Mesenteric fat pad (tissue), 1 donor: Measurements from ENCODE around the gene GAL. TPM values are rescaled to one million over a fixed set of nuclear protein-coding genes. Genes with fewer than 3 reads are reported as not detected.
A peak's percentile ranks its signal among the peaks of the same experiment; 100 is the strongest.

Experiments used
- DNase-seq: peaks from one replicate; pipeline ENCODE4 v3.0.0-alpha.2; 2020; ENCODE audit warnings: low spot score
- total RNA-seq: library from RNA; stranded (reverse); fragmentation: NEBNext Ultra II Directional; extraction: Animal tissue kit (Norgen Biotek cat#: 25700); gene quantifications from one replicate; pipeline ENCODE4 v1.2.1, GENCODE V29; 2021
- donor health status: DM: yes; HTN: yes; CAD: no.

GAL gene
- total RNA-seq, 1 donor from 2014 or later: 1.4 TPM

DNA sequence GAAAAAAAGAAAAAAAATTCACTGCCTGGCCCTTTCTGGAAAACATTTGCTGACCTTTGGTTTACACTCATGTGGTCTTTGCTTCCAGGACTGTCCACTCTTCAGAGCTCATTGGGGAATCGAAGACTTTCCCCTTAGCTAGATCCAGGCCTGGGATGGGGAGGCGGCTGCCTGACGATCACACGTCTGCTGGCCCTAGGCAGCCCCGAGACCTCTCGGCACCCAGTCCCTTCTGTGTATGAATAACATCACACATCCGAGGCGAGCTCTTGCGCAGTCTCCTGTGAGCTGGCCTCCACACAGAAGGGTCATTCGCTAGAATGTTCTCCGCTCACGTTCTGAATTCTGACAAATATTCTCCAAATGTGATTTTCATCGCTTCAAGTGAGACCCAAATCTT, 25.7 kb upstream of the GAL start:
- DNase-seq: no peak

DNA sequence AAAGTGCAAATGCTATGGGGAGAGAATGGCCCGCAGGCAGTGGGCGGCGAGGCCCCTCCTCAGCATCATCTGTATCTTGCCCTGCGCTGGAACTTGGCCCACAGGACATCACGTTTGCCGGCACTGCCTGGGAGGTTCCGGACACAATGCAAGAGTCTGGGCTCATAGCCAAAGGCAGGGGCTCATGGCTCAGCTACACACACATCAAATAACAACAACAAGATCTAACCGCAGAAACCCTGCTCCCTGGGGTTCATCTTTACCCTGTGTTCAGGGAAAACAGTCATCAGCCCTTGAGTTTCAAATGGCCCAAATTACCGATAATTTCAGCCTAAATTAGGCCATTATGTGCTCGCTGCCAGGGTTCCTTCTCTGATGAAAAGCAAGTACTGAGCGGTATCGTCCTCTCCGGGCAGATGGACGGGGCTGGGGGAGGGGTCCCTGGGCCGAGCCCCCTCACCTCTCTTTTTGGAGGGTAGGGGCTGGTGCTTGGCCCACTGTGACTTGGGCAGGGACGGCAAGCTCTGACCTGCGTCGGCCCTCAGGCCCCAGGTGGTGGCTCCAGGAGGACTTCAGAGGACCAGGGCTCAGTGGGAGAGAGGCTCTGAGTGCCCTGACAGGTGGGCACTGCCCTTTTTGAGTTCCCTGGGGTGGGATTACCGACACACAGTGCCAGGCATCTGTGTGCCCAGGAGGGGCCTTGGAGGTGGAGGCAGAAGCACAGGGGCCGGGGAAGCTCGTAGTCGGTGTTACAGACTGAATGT, 25.0 kb upstream of the GAL start:
- DNase-seq: no peak

DNA sequence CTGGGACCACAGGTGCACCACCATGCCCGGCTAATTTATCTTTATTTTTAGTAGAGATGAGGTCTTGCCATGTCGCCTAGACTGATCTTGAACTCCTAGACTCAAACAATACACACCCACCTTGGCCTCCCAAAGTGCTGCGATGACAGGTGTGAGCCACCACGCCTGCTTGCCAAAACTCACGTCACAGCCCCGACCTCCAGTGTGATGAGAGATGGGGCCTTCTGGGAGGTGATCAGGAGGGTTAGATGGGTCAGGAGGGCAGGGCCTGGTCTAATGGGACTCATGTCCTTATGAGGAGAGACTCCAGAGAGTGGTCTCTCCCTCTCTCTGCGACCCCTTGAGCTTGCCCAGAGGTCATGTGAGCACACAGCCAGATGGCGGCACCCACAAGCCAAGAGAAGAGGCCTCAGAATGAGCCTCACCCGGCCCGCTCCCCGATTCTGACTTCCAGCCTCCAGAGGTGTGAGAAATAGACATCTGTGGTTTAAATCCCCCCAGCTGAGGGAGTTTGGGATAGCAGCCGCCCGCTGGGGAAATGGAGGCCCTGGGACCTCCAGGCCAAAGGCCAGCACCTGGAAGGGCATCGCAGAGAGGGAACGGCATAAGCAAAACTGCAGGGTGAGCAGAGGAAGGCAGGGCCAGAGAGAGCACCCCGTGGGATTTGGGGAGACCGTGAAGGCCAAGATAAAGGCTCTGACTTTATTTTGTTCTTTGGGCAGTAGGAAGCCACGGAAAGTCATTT, 24.1 kb upstream of the GAL start:
- no peak for DNase-seq

DNA sequence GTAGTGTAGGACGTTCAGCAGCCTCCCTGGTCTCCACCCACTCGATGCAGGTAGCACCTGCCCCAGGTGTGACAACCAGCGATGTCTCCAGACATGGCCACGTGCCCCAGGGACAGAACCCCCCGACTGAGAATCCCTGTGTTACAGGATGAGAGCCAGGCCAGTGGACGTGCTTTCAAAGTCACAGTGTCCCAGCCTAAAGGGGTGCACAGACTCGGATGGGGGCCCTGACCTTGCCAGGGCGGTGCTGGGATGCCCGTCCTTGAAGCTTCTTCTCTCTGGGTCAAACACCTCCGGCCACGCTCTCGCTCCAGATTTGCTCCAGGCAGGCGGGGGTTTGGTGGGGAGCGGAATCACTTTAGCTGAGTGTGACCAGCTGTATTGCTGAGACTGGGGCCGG, 23.3 kb upstream of the GAL start:
- no peak for DNase-seq

DNA sequence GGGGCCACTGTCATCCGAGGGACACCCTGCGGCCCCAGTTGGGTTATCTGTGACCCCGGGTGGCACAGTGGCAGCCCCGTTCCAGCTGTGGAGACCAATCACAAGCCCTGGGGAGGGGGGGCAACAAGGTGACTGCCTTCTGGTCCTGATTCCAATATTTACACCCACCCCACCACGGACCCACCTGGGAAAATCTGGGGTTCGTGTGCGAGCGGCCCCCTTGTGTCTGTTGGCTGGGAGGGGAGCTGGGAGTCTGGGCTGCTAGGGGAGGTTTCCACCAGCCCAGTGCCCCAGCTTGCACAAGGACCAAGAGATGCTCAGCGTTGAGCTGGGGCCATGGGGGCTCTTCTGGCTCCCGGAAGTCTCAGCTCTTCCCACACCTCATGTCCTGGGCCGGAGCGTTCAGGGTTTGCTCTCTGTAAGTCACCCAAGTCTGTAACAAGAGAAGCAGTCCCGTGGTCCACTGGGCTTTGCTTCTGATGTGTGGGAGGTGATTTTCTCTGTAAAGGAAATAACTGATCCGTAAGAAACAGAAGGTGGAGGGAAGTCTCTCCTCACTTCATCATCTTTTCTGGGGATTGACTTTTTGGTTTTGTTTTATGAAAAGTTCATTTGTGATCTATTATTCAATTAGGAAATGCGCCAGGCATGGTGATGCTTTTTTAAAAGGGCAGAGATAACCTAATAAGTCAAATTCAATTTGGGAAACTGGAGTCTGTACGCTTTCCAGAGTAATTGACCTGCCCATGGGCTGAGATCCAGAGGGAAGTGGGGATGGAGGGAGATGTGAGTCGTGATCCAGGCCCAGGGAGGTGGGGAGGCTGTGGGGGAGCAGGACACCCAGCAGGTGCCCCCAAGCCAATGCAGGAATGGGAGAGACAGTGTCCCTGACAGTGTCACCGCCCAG, 22.4 kb upstream of the GAL start:
- DNase-seq: no peak

DNA sequence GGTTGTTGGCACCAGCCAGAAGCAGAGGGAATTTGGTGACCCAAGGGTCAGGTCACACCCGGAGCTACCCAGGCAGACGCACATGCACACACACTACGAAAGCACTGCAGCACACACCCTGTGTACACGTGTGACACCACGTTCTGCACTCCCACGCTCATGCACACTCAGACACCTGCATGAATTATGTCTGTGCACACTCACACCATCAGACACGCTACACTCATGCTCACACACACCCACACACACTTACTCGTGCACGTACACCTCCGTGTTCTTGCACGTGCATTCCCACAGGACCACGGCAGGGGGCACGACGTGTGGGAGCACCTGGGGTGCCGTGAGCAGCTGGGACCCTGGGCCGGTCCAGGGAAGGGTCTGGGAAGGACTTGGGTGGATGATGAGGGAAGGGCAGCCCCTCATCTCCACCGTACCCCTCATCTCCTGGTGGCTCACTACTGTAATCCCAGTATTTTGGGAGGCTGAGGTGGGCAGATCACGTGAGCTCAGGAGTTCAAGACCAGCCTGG, 20.8 kb upstream of the GAL start:
- no peak for DNase-seq

DNA sequence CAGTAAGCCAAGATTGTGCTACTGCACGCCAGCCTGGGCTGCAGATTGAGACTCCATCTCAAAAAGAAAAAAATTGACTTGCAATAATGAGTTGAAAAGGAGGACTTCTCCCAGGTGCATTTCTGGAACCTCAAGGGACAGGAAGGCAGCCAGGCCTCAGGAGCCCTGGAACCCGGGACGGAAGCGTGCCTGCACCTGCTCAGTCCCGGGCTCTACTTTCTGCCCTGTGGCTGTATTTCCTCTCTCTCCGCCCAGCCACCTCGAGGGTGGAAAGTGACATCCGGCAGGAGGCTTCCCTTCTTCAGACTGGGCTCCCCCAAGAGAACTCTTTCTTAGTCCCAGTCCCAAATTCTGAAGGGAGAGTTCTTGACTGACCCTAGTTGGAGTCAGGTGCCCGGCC, 20.2 kb upstream of the GAL start:
- no peak for DNase-seq

DNA sequence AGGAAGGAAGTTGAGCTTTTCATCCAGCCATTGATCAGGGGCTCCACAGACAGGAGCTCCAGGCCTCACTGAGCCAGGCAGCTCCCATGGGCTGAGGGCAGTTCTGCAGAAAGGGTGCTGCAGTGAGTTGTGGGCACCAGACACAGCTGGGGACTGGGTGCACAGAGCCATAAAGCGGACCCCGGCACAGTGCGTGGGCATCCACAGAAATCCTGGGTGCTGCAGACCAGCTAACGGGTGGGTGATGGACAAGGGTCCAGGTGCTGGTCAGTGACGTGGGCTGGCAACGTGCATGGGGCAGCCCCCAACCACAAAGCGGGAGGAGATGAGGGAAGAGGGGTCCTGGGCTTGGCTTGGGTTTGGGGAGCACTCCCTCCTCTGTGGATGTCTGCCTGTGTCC, 19.4 kb upstream of the GAL start:
- no peak for DNase-seq

DNA sequence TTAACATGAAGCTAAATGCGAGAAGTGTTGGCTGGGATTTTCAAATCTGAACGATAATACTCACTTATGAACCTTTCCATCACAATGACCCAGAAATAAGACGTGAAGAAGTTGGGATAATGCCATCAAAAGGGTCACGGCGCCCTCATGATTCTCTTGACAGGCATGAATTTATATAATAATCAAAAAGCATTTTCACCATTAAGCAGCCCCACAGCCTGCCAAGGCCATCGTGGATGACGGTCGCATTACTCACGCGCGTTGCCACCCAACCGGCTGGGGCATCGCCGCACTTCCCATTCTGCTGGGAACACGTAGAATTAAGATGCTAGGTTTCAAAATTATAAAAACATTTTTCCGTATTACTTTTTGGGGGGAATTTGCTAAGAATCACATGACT, 18.9 kb upstream of the GAL start:
- DNase-seq: no peak

DNA sequence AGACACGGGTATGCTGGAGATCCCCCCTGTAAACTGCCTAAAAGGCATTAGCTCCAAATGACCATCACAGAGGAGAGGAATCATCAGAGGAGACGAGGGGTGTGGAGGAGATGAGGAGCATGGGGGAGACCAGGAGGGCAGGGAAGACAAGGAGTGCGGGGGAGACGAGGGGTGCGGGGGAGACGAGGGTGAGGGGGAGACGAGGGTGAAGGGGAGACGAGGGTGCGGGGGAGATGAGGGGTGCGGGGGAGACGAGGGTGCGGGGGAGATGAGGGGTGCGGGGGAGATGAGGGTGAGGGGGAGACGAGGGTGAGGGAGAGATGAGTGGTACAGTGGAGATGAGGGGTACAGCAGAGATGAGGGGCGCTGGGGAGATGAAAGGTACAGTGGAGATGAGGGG, 17.5 kb upstream of the GAL start:
- DNase-seq: no peak

DNA sequence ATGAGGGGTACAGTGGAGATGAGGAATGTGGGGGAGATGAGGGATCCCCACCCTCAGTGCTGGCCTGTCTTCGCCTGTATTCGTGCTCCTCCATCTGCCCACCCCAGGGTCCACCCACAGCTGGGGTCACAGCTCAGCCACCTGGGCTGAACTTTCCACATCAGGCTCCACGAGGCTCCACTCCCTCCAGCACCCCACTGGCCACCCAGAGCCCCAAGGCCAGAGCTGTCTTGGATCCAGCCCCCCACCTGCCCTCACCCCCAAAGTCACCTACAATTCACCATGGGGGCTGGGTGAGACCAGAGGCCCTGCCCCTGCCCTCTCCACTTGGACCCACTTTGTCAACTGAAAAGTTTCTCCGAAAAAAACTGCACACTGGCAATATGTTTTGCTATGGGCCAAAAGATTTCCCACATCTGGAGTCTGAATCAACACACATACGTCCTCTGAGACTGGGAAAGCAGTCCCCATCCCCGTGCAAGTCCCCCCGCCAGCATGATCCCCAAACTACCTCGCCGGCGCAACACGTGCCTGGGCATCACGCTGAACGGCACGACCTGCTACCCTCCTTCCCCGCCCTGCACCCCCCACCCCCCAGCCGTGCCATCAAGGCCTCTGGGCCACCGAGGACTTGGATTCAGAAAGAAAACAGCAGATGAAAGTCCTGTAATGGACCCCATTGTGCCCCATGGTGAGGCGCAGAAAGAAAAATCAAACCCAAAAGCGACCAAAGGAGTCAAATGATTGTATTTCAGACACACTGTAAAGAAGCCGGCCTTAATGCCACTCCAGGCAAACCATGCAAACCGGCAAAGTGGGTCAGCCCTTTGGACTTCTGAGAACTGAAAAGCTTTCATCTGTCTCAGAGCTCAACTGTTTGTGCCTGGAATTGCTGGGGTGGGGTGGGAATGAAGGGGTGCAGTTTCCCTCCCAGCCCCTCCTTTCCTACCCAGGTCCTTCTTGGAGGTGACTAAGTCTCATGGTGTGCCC, 16.5 kb upstream of the GAL start:
- no peak for DNase-seq

DNA sequence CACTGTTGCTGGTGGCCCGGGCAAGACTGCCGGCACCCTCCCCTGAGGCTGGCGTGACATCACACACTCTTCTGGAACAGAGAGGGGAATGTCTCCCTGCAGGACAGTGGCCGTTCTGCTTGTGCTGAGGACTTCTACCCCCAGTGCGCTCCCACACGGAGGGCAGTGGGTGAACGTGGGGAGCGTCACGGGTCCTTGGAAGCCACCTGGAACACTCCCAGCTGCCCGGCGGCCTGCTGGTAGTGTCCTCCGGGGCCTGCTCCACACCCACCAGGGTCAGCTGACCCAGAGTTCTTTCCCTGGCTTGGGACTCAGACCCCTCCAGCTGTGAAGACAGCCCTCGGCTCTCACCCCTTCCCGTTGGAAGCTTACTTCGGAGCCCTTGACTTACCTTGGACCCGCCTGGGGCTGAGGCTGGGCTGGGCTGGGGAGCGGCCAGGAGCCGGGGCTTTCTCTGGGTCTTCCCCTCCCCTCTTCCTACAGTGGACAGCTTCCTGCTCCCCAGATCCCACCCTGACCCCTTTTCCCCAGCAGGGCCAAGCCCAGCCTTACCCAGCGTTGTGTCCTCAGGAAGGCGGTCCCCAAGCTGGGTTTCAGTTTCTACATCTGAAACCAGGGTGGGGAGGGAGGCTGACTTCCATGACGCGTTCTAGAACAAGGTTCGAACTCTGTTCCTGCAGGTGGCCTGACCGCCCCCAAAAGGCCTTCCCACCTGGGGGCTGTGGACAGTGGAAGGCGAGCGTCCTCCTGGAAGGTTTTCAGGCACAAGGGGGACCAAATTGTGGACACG, 14.8 kb upstream of the GAL start:
- DNase-seq: no peak

DNA sequence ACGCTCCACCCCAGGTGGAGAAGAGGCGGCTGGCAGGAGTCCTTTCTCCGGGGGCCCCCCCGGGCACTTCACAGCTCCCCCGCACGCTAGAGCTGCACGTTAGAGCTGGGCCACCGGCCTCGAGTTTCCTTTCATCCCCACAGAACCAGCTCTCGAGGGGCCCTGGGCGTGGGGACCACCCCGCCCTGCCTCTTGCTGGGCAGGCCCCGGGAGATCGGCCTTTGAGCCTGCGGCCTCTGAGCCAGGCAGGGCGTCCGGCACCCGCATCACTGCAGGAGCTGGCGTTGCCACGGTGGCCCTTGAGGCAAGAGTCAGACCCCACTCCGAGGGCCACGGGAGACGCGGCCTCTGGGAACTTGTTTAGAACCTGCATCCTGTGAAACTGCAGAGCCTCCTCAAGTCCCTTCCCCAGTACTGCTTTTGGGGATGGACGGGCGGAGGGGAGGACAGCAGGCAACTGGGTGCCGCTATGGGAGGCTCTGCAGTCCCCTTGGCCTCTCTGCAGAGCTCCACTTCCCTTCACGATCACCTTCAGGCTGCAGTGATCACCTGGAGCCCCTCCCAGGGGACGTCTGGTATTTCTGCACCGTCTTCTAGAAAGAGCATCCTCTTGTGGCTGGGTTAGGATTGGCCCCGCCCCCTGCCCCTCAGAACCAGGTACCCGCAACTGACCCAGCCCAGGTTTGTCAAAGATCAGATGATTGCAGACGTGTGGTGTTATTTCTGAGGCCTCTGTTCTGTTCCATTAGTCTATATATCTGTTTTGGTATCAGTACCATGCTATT, 13.9 kb upstream of the GAL start:
- DNase-seq: no peak

DNA sequence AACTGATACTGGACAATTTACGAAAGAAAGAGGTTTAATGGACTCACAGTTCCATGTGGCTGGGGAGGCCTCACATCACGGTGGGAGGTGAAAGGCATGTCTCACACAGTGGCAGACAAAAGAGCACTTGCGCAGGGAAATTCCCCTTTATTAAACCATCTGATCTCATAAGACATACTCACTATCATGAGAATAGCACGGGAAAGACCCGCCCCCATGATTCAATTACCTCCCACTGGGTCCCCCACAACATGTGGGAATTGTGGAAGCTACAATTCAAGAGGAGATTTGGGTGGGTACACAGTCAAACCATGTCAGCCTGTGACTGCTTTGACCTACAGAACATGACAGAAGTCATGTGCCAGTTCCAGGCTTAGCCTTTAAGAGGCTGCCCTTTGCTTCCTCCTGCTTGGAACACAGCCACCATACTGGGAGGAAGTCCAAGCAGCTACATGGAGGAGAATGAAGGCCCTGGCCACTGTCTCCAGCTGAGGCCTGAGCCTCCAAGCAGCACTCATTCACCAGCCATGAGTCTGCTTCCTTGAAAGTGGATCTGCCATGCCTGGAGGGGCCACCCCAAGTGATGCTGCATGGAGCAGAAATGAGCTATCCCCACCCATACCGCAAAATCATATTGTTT, 10.9 kb upstream of the GAL start:
- no peak for DNase-seq

DNA sequence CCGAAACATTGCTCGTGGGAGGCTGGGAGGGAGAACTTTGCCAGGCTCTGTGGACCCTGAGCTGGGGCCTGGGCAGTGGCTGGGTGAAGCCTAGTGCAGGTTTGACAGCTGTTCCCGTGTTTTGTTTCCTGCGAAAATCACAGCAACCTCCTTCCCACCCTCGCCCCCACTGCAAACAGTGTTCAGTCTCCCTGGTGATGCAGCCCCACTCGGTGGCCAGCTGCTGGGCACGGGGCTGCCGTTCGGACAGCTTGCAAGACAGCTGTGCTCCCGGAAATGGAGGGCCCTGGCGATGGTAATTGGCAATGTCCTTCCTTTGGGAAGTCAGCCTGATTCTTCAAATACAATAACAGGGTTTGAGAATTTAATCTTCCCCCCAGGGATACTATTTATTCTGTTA, 10.4 kb upstream of the GAL start:
- DNase-seq: no peak

DNA sequence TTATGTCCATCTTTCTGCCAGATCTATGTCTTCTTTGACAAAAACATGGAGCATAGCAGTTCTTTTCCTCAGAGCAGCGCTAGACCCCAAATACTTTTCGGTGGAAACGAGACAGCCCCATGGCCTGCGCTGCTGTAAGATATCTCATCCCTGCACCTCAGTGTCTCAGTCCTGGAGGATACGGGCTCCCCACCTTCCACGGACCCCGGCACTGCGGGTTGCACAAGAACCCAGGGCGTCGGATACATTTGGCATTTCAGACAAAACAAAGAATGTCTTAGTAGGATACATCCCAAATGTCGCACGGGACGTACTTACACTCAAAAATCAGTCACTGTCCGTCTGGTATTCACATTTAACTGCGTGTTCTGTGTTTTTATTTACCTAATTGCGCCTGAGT, 9.9 kb upstream of the GAL start:
- DNase-seq: no peak

DNA sequence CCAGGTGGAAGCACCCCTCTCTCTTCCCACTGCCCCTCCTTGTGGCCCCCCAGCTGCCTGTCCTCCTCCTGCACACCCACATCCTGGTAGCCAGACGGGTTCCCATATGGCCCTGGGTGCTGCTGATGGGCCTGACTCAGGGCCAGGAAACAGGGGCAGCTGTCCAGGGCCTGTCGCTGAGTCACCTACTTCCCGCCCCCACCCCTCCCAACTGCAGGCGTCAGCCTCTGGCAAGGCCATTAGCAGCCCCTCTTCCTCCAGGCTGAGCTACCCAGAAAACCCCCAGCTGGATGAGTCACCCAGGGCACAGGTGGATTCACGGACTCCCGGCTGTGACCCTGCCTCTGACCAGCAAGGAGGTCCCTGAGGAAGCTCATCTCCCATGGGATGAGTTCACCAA, 6.9 kb upstream of the GAL start:
- DNase-seq: peak; percentile 80

DNA sequence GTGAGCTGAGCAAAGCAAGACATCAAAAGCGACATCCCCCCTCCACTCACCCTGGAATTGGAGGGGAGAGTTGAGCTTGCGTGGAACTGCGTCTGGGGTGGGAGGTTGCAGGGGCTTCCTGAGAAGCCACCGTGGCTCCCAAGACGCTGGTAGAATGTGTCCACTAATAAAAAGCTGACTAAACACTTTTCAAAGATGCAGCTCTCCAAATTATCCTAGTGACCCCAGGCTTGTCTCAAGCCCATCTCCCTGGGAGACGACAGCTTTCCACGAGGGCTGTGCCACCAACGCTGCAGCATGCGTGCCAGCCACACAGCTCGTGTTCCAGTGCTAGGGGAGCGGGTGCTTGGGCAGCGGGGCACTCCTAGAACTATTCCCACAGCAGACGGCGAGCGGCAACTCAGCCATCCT, 6.3 kb upstream of the GAL start:
- DNase-seq: peak; percentile 51
